Measurements from ENCODE around the gene TMEM63B.

DNA sequence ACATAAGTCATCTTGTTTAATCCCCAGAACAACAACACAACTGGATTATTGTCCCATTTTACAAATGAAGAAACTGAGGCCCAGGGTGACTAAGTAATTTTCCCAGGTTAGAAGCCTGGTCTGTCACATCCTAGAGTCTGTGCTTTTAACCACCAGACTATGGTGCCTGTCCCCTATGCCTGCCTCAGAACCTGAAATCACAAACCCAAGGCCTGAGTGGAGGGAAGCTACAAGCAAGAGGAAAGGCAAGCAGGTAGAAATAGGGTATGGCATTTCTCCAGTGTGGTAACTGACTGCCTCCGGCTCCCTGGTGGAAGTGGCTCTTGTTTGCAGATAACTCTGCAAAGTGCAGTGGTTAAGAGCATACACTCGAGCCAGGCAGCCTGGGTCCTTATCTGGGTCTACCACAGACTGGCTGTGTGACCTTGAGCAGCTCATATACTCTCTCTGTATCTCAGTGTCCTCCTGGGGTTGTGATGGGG lies 2.5 kb downstream of the TMEM63B start:
- TF ChIP-seq, protein P1, sequence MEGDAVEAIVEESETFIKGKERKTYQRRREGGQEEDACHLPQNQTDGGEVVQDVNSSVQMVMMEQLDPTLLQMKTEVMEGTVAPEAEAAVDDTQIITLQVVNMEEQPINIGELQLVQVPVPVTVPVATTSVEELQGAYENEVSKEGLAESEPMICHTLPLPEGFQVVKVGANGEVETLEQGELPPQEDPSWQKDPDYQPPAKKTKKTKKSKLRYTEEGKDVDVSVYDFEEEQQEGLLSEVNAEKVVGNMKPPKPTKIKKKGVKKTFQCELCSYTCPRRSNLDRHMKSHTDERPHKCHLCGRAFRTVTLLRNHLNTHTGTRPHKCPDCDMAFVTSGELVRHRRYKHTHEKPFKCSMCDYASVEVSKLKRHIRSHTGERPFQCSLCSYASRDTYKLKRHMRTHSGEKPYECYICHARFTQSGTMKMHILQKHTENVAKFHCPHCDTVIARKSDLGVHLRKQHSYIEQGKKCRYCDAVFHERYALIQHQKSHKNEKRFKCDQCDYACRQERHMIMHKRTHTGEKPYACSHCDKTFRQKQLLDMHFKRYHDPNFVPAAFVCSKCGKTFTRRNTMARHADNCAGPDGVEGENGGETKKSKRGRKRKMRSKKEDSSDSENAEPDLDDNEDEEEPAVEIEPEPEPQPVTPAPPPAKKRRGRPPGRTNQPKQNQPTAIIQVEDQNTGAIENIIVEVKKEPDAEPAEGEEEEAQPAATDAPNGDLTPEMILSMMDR (IDR thresholded peaks at IDR 0.05) = no peak
- no peak for TF ChIP-seq POLR2A (IDR thresholded peaks at IDR 0.05)

All from thyroid gland (tissue), 4 donors.